Gastrocnemius medialis (tissue), 4 donors: ENCODE measurements around the gene PAOX.

Experiments used
- POLR2A ChIP-seq, 2 donors: fragments of 450-650 bp; IDR thresholded peaks; one replicate each; pipeline ENCODE4 v1.6.1; 2017; ENCODE audit warnings: antibody characterized with exemption in 2 of 2, mild to moderate bottlenecking in 2 of 2, moderate library complexity in 2 of 2
- TF ChIP-seq, protein P1 (sequence below), 5 experiments: fragments of 450-650 bp in 3 of 5; fragments of 200-600 bp in 2 of 5; sonication (generic) in 2 of 5; IDR thresholded peaks in 4 of 5; conservative IDR thresholded peaks in 1 of 5; 1 replicate in 4 of 5; 2 replicates in 1 of 5; pipeline ENCODE4 v1.5.1; 2016 to 2019; ENCODE audit warnings: antibody characterized with exemption in 5 of 5, mild to moderate bottlenecking in 3 of 5, moderate library complexity in 3 of 5

GRCh38 chr10:133332936-133333699, 45.9 kb upstream of the PAOX start:
- TF ChIP-seq, protein P1, sequence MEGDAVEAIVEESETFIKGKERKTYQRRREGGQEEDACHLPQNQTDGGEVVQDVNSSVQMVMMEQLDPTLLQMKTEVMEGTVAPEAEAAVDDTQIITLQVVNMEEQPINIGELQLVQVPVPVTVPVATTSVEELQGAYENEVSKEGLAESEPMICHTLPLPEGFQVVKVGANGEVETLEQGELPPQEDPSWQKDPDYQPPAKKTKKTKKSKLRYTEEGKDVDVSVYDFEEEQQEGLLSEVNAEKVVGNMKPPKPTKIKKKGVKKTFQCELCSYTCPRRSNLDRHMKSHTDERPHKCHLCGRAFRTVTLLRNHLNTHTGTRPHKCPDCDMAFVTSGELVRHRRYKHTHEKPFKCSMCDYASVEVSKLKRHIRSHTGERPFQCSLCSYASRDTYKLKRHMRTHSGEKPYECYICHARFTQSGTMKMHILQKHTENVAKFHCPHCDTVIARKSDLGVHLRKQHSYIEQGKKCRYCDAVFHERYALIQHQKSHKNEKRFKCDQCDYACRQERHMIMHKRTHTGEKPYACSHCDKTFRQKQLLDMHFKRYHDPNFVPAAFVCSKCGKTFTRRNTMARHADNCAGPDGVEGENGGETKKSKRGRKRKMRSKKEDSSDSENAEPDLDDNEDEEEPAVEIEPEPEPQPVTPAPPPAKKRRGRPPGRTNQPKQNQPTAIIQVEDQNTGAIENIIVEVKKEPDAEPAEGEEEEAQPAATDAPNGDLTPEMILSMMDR (IDR thresholded peaks at IDR 0.05 in 4 of 5, conservative IDR thresholded peaks at IDR 0.05 in 1 of 5): no peak
- no peak for TF ChIP-seq POLR2A (IDR thresholded peaks at IDR 0.05)
